Epithelial cell of prostate (primary cell): ENCODE measurements around the gene NEGR1.

ENCODE experiments used
- DNase-seq: peaks from one replicate; pipeline ENCODE4 v3.0.0-alpha.2; 2011; ENCODE audit warnings: low read depth, low spot score
- H3K27ac ChIP-seq: fragments of 450-650 bp; 2 replicates; pipeline ENCODE4 v1.5.1; 2017; ENCODE audit warnings: mild to moderate bottlenecking

The NEGR1 gene

DNA sequence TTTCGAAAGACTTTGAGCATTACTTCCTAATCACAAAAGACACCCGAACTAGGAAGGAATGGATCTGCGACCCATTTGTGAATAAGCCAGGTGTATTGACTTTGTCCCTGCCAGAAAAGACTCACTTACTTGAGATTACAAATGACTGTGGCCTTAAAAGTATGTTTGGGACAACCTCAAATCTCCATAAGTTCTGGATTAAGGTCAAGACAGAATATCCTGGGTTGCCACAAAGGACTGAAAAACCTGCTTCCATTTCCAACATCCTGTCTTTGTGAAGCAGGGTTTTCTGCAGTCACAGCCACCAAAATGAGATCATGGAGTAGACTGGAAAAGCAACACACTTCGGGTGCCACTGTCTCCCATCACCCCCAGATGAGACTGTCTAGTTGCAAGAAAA is 664.1 kb downstream of the NEGR1 start:
- no peak for DNase-seq
- H3K27ac ChIP-seq = no peak overlapping the region

GRCh38 chr1:71610476-71610875 is 671.9 kb downstream of the NEGR1 start:
- H3K27ac ChIP-seq = no peak overlapping the region

DNA sequence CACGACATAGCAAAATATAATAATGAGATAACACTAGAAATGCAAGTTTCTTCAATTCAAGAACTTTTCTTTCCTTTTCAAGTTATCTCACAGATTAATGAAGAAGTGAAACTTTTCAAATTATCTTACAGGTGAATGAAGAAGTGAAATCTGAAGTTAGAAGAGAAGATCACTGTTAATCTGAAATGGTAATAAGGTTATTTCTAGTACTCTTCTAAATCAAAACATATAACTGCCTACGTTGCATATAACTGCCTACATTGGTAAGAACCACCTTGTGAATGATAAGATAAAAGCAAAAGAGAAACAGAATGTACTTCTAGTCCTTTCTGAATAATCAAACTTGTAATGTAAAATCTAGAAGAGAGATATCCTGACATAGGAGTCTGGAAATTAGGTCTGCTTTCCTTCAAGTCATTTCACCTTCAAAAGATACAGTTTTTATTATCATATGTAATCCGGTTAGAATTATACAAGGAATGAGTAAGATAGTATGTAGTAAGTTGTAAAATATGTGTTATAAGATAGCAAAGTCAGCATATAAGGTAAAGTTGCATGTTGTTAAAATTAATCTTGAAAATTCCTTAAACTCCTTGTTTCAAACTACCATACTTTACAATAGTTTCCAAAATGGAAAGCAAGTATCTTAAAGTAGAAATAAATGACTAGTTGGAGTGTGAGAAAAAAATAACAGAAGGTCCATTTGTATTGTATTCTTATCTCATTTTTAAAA is 679.1 kb downstream of the NEGR1 start:
- no peak for DNase-seq
- H3K27ac ChIP-seq = no peak overlapping the region

More at GRCh38 chr1:71610476-71610875, 671.9 kb downstream of the NEGR1 start:
- no peak for DNase-seq

GRCh38 chr1:71600023-71600422 is 682.3 kb downstream of the NEGR1 start:
- no peak for DNase-seq
- no peak overlapping the region for H3K27ac ChIP-seq

GRCh38 chr1:71599306-71599705 is 683.0 kb downstream of the NEGR1 start:
- H3K27ac ChIP-seq = no peak overlapping the region
- DNase-seq = no peak

GRCh38 chr1:71593523-71593922 is 688.8 kb downstream of the NEGR1 start:
- no peak overlapping the region for H3K27ac ChIP-seq
- DNase-seq = no peak

DNA sequence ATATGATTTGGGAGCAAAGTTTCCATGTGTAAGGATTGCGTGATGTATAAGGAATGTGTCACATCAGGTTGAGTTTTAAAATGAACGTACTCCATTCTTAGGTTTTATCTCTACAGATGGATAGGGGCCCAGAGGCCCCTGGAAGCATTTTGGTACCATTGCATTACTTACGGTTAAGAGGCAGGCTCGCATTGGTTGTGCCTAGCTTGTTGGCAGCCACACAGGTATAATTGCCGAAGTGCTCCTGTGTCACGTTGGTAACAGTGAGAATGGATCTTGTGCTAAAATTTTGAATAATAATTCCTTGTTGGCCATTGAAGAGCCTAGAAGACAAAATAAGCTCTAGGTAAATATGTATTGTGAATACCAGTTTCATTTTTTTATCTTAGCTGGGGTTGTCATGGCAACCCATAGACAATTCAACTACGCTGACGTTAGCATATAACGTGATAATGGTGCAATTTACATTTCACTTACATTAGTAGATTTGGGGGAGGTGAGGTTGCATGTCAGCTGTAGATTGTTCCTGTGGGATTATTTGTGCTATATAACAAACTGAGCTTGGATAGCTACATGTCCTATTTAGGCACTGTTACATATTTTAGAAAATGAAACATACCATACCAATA is 689.6 kb downstream of the NEGR1 start:
- no peak for DNase-seq
- no peak overlapping the region for H3K27ac ChIP-seq

DNA sequence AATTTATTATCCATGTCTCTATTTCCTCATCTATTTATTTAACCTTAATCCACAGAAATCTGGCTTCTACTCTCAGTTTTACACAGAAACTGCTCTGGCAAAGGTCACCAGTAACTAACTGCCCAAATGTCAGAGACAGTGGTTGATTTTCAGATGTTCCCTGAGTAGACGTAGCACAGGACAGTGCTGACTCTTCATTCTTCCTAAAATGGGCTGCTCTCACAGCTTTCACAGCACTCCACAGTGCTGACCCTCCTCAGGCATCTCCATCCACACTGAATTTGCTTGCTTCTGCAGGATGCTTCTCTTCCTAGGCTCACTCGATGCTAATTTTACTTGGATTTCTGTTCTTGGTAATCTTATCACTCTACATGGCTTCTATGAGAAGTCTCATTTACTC is 693.3 kb downstream of the NEGR1 start:
- no peak for DNase-seq
- H3K27ac ChIP-seq = no peak overlapping the region

DNA sequence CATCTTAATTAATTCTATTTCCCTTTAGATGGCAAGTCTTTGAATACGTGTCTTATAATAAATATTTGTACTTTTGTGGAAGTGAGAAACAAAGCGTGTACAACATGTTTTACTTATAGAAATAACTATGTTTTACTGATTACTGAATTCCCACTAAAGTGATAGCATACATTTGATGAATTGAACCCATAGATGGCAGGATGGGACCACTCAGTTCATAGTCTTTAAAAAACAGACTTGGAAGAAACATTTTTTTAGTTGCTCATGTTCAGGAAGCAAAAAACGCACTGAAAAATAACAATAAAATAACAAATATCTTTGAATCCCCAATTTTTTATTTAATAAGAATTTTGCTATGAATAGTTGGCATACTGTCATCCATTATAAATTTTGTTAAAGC is 694.4 kb downstream of the NEGR1 start:
- no peak overlapping the region for H3K27ac ChIP-seq
- DNase-seq = no peak

- DNase-seq = no peak
- no peak overlapping the region for H3K27ac ChIP-seq
Observed at GRCh38 chr1:71586030-71586429, 696.3 kb downstream of the NEGR1 start.

- DNase-seq = no peak
- no peak overlapping the region for H3K27ac ChIP-seq
Observed at GRCh38 chr1:71583756-71584155, 698.6 kb downstream of the NEGR1 start.

DNA sequence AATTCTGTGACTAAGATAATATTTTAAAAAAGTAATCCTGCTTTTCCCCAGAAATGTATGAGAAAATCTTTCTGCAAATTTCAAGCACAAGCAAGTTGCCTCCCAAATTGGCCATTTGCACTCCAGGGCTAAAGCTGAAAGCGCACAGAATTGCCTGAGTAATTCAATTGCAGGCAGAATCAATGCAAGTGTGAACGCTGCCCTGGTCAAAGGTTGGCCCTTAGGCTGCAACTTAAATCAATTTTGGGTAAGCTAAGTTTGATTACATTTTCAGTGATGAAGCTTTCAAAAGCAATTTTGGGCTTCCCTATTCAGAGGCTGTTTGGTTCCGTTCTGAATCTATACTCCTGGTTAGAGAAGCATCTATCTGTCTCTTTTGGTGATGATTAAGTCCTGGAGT is 699.7 kb downstream of the NEGR1 start:
- no peak for DNase-seq
- H3K27ac ChIP-seq = no peak overlapping the region

DNA sequence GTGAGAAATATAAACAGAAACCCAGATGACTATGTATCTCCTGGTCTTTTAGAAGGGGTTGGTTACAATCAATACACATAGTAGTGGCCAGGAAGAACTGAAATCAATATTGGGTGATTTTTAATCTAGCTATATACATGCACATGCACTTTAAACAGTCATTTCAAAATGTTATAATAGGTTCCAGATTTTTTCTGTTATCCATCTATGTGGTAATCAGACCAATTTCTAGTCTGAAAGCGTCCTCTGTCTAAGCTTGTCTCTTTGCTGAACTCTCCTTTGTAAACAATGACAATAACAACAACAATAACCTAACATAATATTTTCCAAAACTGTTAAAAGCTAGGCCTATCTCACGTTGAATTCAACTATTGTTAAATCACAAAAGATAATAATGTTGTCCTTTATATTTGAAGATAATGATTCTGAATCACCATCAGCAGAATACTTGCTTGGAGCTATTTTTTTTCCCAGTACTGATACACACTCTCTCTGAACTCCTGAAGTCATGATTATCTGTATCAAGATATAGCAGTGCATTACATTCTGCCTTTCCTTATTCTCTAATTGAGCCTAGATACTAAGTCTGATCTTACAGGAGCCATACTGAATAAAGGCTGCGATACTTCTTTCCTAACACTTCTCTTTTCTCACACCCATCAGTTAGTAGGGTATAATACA is 704.7 kb downstream of the NEGR1 start:
- DNase-seq = no peak
- H3K27ac ChIP-seq = no peak overlapping the region

DNA sequence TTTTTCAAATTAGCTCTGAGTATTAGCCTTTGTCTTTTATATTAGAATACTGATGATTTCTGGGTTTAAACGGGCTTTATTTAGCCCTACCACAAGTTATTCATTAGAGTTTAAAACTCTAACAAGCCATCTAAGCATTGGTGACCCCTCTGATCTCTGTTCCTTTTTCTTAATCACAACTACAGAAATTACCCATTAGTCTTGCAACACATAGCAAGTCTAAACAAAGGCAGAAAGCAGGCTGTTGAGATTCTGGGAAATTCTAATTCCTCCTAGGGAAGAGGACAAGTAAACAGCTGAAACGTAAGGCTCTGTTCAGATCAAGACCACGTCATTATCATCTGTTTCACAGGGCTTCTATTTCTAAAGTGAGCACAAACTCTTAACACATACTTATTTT is 710.3 kb downstream of the NEGR1 start:
- no peak overlapping the region for H3K27ac ChIP-seq
- no peak for DNase-seq

- no peak for DNase-seq
- H3K27ac ChIP-seq = no peak overlapping the region
Observed at GRCh38 chr1:71566413-71566812, 715.9 kb downstream of the NEGR1 start.

GRCh38 chr1:71565831-71566230 is 716.5 kb downstream of the NEGR1 start:
- DNase-seq = no peak
- H3K27ac ChIP-seq = no peak overlapping the region

DNA sequence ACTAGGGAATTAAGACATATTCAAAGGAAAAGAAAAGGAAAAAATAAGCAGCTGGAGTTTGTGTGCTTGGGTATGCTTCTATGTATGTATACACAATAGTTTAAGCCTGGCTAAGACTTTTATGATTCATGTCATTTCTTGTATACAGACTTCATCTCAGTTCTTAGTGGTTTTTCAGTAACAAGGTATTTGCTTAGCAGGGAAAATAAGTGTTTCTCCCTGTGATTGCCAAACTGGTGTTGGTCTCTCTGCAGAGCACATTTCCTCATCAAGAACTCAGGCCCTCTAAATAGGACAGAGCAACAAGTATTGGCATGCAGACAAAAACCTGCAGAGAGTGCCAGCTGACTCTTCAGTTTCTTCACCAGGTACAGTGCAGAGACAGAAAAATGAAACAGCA is 717.1 kb downstream of the NEGR1 start:
- H3K27ac ChIP-seq = no peak overlapping the region
- DNase-seq = peak; percentile 50

- no peak for DNase-seq
- no peak overlapping the region for H3K27ac ChIP-seq
Observed at GRCh38 chr1:71562298-71562697, 720.0 kb downstream of the NEGR1 start.

GRCh38 chr1:71561729-71562128 is 720.6 kb downstream of the NEGR1 start:
- no peak overlapping the region for H3K27ac ChIP-seq
- DNase-seq = no peak

GRCh38 chr1:71561206-71561605 is 721.1 kb downstream of the NEGR1 start:
- no peak for DNase-seq
- H3K27ac ChIP-seq = no peak overlapping the region

DNA sequence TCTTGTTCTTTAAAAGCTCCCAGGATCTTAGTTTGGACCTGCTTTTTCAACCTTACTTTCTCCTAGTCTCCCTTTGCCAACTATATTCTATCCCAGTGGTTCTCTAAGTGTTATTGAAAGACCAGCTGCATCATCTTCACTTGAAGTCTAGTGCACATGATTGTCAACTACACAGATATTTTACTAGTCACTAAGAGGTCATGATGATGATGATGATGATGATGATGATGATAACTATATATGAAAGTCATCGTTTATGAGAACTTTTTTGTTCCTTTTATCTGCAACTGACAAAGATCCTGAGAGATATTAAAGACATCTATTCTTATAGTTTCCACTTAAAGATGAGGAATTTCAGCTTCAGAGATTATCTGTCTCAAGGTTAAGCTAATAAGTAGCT is 722.5 kb downstream of the NEGR1 start:
- no peak for DNase-seq
- H3K27ac ChIP-seq = no peak overlapping the region

DNA sequence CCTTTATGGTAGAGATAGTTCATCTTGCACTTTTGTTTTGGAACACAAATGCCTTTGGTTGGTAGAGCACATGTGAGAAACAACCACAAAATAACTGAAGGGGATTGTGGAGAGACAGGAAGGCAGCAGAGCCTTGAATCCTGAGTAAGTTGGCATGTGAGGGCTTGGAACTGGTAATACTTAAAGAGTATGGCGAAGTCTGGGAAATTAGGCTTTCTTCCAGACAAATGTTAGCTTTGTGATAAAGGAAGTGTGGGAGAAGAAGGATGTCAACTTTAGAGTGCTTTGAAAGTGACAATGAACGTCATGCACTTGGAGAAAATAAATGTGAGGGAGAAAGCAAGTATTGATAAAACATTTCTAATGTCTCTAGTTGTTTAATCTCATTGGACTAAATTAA is 725.2 kb downstream of the NEGR1 start:
- H3K27ac ChIP-seq = no peak overlapping the region
- no peak for DNase-seq
